Neural progenitor cell (in vitro differentiated cells): ENCODE measurements around the gene SSX2IP.

ENCODE experiments used
- EZH2 ChIP-seq: fragments of 200-600 bp; sonication (generic); IDR thresholded peaks from 2 replicates; pipeline ENCODE4 v1.6.1; 2017; ENCODE audit warnings: antibody characterized with exemption, mild to moderate bottlenecking, moderate library complexity
- EZH2phosphoT487 ChIP-seq: fragments of 200-600 bp; sonication (generic); IDR thresholded peaks from 2 replicates; pipeline ENCODE4 v1.6.1; 2017; ENCODE audit warnings: antibody characterized with exemption
- TF ChIP-seq, protein P1 (sequence below): fragments of 200-600 bp; sonication (generic); IDR thresholded peaks from 2 replicates; pipeline ENCODE4 v1.5.1; 2017; ENCODE audit warnings: antibody characterized with exemption, mild to moderate bottlenecking

DNA sequence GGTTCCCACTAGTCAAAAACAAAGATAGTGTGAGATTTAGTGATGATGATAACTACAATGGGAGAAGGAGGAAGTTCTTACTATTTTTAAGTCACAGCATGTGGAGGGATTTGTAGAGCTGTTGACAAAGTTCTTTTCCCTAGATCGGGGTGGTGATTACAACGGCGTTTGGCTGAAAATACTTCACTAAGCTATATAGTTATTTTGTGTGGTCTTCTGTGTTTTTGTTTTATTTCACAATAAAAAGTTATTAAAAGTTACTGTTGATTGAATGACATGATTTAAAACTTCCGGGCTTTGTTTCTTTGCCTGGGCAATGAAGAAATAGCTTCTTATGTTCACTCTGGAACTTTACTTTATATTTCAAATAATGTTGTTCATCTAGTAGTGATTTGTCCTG lies 47.3 kb upstream of the SSX2IP start:
- TF ChIP-seq, protein P1, sequence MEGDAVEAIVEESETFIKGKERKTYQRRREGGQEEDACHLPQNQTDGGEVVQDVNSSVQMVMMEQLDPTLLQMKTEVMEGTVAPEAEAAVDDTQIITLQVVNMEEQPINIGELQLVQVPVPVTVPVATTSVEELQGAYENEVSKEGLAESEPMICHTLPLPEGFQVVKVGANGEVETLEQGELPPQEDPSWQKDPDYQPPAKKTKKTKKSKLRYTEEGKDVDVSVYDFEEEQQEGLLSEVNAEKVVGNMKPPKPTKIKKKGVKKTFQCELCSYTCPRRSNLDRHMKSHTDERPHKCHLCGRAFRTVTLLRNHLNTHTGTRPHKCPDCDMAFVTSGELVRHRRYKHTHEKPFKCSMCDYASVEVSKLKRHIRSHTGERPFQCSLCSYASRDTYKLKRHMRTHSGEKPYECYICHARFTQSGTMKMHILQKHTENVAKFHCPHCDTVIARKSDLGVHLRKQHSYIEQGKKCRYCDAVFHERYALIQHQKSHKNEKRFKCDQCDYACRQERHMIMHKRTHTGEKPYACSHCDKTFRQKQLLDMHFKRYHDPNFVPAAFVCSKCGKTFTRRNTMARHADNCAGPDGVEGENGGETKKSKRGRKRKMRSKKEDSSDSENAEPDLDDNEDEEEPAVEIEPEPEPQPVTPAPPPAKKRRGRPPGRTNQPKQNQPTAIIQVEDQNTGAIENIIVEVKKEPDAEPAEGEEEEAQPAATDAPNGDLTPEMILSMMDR: no peak
- TF ChIP-seq EZH2 (no peak), EZH2phosphoT487 (no peak)
